ENCODE measurements around the gene TSPAN3.

The TSPAN3 gene

GRCh38 chr15:77017761-77018720, 52.9 kb downstream of the TSPAN3 start:
- TF ChIP-seq EGR1 (IDR thresholded peaks at IDR 0.05) (no peak), TCF12 (IDR thresholded peaks at IDR 0.05; ENCODE audit: low read depth) (no peak), TEAD4 (IDR thresholded peaks at IDR 0.05) (no peak), ZBTB7A (IDR thresholded peaks at IDR 0.05; ENCODE audit: low read depth) (no peak), CEBPB (IDR thresholded peaks at IDR 0.05) (no peak), RAD21 (IDR thresholded peaks at IDR 0.05; ENCODE audit: low read depth) (no peak), YY1 (IDR thresholded peaks at IDR 0.05; ENCODE audit: low read depth) (no peak), FOXM1 (IDR thresholded peaks at IDR 0.05; ENCODE audit: borderline replicate concordance, low read depth) (no peak), REST (IDR thresholded peaks at IDR 0.05; ENCODE audit: low read depth) (no peak), TAF1 (IDR thresholded peaks at IDR 0.05; ENCODE audit: low read depth) (no peak)

- TF ChIP-seq CREB1 (IDR thresholded peaks at IDR 0.05; ENCODE audit: low read depth) (no peak), EGR1 (IDR thresholded peaks at IDR 0.05) (no peak), MAX (IDR thresholded peaks at IDR 0.05) (no peak), NFIC (IDR thresholded peaks at IDR 0.05) (no peak), REST (IDR thresholded peaks at IDR 0.05; ENCODE audit: low read depth) (no peak), RAD21 (IDR thresholded peaks at IDR 0.05; ENCODE audit: low read depth) (no peak), TAF1 (IDR thresholded peaks at IDR 0.05; ENCODE audit: low read depth) (no peak), FOXM1 (IDR thresholded peaks at IDR 0.05; ENCODE audit: borderline replicate concordance, low read depth) (no peak), USF1 (IDR thresholded peaks at IDR 0.05) (no peak), CEBPB (IDR thresholded peaks at IDR 0.05) (no peak), TCF12 (IDR thresholded peaks at IDR 0.05; ENCODE audit: low read depth) (no peak), EP300 (IDR thresholded peaks at IDR 0.05; ENCODE audit: borderline replicate concordance) (no peak), YY1 (IDR thresholded peaks at IDR 0.05; ENCODE audit: low read depth) (no peak), ZBTB7A (IDR thresholded peaks at IDR 0.05; ENCODE audit: low read depth) (no peak), TEAD4 (IDR thresholded peaks at IDR 0.05) (no peak)
These were observed 53.7 kb downstream of the TSPAN3 start for GRCh38 chr15:77017091-77017660.

GRCh38 chr15:77016321-77016695, 54.6 kb downstream of the TSPAN3 start:
- no peak for TF ChIP-seq MAX (IDR thresholded peaks at IDR 0.05)
- TF ChIP-seq CREB1 (IDR thresholded peaks at IDR 0.05; ENCODE audit: low read depth): no peak
- no peak for TF ChIP-seq TAF1 (IDR thresholded peaks at IDR 0.05; ENCODE audit: low read depth)
- no peak for TF ChIP-seq ZBTB7A (IDR thresholded peaks at IDR 0.05; ENCODE audit: low read depth)
- TF ChIP-seq CEBPB (IDR thresholded peaks at IDR 0.05): no peak
- no peak for TF ChIP-seq REST (IDR thresholded peaks at IDR 0.05; ENCODE audit: low read depth)
- no peak for TF ChIP-seq USF1 (IDR thresholded peaks at IDR 0.05)
- no peak for TF ChIP-seq NFIC (IDR thresholded peaks at IDR 0.05)
- no peak for TF ChIP-seq YY1 (IDR thresholded peaks at IDR 0.05; ENCODE audit: low read depth)
- no peak for TF ChIP-seq EP300 (IDR thresholded peaks at IDR 0.05; ENCODE audit: borderline replicate concordance)
- TF ChIP-seq TEAD4 (IDR thresholded peaks at IDR 0.05): no peak
- no peak for TF ChIP-seq EGR1 (IDR thresholded peaks at IDR 0.05)
- TF ChIP-seq FOXM1 (IDR thresholded peaks at IDR 0.05; ENCODE audit: borderline replicate concordance, low read depth): no peak
- TF ChIP-seq TCF12 (IDR thresholded peaks at IDR 0.05; ENCODE audit: low read depth): no peak
- TF ChIP-seq RAD21 (IDR thresholded peaks at IDR 0.05; ENCODE audit: low read depth): no peak
